ENCODE measurements around the gene APOBEC3H.

Gene APOBEC3H

DNA sequence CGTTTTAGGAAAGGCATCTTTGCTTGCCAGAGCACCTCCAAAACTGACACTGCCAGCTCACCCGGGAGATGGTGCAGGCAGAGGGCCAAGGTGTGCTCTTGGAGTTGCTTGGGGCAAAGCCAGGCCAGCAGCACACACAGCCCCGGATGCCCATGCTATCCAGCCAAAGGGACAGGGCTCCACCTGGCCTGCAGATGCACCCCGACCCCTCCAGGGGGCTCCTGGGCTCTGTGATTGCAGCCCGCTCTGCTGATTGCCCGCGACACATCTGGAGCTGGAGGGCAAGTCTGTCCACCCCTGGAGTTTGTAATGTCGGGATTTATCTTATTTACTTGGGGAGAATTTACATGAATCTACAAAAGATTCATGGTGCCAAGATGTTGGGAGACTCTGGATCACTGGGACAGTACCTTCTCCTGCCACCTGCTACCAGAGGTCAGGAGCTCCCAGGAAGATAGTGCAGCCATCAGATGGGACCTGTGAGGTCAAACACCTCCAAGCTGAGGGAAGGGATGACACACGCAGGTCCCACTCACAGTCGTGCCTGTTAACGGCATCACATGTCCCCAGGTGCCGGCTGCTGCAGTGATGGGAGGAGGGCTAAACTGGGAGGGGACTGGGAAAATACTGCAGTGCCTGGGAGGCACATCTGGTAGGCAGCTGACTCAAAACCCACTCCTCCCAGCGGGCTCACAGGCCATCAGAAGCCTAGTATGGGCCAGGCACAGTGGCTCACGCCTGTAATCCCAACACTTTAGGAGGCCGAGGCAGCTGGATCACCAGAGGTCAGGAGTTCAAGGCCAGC, 38.2 kb downstream of the APOBEC3H start:
- no peak for DNase-seq (ENCODE audit: low read depth)

DNA sequence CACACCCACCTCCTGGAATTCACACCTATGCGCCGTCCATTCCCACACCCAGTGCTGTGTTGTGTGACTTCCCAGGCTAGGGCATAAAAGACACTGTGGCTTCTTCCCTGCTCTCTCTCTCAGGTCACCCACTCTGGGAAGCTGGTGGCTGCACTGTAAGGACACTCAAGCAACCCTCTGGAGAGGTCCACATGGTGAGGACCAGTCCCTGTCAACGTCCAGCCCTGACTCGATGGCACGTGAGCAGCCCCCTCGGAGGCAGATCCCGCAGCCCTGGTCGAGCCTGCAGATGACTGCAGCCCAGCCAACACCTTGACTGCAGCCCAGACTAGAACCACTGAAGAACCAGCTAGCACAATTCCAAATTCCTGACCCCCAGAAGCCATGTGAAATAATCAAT, 39.3 kb downstream of the APOBEC3H start:
- DNase-seq (ENCODE audit: low read depth): no peak

DNA sequence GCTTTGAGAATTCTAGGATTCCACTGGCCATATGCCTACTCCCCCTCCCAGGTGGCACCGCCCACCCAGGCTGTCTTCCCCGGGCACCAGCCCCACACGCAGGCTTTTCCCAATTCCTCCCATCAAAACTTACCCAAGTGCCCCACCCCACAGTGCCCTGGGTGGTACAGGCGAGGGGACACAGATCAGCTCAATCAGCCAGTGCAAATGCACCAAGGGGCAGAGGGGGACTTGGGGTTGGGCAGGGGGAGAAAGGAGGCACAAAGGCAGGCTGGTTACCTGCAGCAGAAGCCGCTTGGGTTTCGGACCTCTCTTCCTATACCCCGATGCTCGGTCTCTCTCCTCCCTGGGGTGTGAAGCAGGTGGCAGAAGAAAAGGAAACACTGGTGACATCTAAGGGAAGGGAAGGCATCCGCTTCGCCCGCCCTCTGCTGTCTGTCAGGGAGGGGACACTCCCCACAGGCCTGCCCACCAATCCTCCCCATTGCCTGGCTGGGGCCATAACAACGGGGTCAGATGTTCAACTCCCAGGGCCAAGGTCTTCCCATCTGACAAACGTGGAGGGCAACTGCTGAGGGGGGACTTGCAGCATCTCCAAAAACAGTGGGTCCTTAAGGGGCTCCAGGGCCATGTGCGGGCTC, 41.4 kb downstream of the APOBEC3H start:
- DNase-seq (ENCODE audit: low read depth): no peak

DNA sequence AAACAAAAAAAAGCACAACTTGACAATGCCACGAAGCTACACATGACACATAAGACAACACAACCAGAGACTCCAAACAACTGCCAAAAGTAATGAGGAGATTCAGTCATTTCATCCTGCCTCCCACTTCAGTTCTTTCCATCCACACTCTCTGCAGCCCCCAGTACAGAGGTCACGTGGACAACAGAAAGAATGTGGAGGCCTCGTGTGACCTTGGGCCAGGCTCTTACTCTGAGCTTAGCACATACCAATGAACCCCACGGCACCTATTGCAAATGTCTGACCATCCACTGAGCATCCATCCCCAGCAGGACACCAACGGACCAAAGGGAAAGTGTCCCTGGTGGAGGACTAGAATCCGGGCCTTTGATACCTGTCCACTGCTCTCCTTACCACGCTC, 42.9 kb downstream of the APOBEC3H start:
- DNase-seq (ENCODE audit: low read depth): no peak

DNA sequence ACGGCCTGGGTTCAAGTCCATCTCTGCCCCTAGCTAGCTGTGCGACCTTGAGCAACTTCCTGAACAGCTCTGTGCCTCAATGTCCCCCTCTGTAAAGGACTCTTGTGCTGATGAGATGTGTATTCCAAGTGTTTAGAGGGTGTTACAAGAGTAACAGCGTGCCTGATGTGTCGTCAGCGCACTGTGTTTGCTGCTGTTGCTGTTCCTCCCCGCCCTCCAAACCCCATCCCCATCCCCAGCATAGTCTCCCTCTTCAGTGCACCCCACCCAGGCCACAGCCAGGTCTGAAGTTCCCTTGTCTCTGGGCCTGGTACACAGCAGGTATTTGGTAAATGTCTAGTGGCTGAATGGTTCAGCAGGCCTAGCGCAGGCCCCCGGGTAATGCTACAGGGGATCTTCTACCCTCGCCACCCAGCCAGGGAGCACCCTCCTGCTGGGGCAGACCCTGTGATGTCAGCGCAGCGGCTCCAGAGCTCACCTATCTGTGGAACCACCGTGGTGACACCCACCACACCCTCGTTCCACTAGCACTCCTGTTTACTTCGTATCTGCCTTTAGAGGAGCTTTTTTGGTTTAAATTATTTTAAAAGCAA, 45.1 kb downstream of the APOBEC3H start:
- no peak for DNase-seq (ENCODE audit: low read depth)

DNA sequence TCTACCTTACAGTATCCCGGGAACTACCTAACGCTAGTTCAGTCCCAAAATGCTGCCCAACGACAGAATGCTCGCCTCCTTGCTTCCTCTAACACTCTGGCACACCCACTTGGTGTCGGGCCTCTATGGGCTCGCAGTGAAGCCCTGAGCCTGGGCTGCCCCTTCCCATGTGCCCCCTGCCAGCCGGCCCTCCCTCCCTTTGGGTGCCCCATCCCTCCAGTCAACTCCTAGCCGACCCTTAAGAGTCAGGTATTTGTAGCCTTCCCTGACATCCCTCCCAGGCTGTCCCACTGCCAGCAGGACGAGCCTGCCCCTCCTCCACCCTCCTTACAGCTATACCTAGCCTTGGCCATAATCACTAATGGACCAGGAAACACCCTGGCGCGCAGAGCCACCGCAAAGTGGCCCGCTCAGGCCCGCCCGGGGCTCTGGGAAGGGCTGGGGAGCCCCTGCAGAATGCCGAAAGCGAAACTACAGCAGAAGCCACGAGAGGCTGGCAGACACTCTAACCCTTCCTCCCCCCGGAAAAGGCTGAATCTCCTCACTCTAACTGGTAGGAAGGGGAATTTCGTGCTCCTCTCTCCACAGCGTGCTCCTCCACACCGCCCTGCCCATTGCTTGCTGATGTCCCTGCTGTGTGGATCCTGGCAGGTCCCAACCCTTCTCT, 47.2 kb downstream of the APOBEC3H start:
- peak; percentile 25 for DNase-seq (ENCODE audit: low read depth)

DNA sequence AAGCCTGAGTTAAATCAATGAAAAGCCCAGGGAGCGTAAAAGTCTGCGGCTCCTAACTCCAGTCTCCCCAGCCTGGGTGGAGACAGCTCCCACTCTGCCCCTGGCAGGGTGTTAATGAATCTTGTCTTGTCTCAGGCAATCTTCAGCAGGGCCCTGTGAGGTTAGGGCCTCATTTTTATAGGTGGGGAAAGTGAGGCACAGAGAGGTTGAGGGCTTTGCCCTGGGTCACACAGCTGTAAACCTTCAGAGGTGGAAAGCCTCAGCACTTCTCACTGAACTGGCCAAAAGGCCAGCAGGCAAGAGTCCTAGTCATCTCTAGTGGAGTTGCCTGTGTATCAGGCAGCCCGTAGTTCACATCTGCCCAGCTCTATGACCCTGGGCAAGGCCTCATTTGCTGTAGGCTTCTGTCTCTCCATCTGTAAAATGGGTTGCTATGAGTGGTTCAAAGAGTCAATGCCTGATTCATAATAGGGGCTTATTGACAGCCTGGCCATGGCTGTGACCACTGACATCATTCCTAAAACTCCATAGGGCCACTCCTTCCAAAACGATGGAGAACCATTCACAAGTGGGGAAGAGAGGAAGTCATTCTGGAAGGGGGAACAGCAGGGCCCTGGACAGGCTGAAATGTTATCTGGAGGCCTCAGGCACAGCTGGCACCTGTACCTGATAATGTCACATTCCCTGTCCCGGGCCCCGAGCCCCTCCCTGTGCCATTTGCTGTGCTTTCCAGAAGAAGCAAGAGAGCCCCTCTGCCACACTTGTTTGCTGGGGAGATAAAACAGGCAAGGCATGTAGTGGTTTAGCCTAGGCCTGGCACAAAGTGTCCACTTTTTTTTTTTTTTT, 49.4 kb downstream of the APOBEC3H start:
- DNase-seq (ENCODE audit: low read depth): no peak

DNA sequence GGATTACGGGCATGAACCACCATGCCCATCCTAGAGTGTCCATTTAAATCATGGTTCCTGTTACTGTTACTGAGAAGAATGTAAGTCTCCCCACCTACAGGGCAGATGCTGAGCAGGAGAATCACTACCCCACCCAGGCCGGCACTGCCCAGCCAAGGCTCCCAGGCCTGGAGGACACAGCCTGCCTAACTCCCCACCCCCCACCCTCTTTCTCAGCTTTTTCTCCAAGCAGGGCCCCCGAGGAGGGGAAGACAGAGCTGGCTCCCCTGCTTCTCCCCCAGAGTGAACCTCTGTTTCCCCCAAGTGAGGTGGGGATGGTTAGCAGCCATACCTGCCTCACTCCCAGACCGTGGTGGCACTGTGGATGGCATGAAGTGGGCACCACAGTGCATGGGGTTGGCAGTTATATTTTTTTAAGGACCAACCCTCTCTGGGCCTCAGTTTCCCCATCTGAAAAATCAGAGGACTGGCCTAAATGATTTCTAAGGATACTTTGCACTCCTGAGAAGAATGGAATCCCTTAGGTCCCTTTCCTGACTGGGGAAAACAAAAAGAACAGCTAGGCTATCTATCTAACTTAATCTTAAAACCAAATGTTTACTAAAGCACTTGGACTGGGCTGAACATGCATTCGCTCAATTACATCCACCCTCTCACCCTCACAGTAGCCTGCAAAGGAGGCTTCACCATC, 50.4 kb downstream of the APOBEC3H start:
- DNase-seq (ENCODE audit: low read depth): no peak

DNA sequence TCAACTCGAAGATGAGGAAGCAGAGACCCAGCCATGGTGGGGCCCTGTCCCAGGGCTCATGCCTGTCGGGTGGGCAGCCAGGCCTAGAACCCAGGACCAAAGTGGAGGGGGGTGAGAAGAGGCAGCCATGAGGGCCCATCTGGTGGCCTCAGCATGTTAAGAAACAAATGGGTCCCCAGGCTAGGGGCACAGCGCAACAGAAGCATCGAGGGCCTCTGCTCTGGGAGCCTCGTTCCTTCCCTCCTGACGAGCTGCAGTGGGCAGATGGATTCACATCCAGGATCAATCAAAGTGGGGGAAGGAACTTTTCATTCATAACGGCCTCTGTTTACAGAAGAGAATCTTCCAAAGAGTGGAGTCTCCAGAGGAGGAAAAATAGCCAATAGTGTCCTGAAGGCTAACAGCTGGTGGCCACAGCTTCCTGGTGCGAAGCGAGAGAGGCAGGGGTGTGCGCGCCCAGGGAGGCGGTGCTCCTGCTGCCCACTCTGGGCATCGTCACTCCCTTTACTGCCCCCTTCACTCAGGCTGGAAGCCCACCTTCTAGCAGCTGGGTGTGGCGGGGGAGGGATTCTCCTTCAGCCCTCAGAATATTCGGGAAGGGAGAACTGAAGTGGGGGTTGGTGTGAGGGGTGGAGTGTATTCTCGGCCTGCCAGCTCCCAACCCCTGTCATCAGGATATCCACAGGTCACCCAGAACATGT, 51.1 kb downstream of the APOBEC3H start:
- no peak for DNase-seq (ENCODE audit: low read depth)

DNA sequence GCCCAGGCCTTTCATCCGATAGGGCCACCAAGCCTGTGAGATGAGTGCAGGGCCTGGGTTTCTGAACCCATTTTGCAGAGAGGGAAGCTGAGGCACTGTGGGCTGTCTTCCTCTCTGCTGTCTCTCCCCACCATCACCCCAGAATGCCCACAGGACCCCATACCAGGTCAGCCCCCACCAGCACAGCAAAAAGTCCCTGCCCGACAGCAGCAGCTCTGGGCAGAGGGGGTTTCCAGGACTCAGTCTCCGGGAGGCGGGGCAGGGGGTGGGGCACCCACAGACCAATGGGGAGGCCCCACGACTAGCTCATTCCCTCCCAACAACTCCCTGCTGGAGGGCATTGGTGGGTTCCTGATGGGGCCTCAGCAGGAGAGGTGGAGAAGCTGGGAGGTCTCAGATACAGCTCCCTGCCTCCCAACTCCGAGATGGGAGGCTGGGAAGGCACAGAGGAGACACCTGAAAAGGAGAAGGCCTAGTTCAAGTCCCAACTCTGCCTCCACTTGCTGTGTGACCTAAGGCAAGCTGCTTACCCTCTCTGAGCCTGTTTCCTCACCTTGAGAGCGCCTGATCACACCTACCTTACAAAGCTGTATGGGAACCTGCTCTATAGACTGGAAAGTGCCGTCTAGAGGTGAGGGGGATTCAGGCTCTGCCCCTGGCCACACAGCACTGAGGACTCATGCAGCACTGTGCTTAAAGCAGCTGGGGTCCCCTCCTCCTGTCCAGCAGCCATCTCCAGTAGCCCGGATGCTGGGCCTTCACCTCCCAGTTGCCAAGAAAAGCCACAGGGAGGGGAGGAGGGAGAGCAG, 51.9 kb downstream of the APOBEC3H start:
- DNase-seq (ENCODE audit: low read depth): no peak

DNA sequence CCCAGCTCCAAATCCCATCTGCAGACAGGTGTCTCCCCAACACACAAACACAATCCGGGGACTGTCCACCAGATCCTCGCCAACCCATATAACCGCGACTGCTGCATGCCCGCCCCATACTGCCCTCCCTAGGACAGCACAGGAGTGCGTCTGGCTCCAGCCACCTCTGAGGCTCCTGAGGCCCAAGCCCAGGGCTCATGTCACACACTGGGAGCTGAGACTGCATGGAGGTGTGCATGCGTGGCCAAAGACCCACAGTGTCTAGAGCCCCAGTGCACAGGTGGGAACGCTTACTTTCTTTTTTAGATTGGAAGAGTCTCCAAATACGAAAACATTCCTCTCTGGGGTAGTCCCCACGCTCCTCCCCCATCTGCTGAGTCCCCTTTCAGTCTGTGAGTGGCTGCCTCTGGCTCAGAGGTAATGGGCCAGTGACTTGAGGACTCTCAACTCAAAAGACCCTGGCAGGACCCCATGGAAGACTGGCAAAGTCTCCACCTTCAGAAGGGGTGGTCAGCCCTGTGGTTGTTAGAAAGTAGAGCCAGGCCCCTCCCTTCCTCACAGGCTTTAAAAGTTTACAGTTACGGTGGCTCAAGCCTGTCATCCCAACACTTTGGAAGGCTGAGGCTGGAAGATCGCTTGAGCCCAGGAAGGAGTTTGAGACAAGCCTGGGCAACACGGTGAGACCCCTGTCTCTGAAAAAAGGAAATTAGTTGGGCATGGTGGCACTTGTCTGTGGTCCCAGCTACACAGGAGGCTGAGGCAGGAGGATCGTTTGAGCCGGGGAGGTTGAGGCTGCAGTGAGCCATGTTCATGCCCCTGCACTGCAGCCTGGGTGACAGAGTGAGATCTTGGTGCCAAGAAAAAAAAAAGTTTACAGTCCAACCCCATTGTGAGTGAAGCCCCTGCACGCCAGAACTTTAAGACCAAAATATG, 53.1 kb downstream of the APOBEC3H start:
- no peak for DNase-seq (ENCODE audit: low read depth)

DNA sequence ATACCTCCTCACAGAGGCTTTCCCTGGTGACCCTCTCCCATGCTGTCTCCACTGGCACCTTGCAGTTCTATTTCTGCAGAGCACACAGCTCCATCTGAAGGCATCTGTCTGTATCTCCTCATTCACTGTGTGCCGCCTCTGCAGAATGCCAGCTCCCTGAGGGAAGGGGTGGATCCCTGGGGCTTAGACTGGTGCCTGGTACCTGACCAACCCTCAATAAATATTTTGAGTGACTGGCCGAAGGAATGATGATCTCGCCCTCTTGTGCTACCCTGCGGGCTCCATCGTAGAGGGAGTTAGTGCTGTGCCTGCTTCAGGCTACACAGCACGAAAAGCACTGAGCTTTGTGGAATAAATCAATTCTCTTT, 53.8 kb downstream of the APOBEC3H start:
- DNase-seq (ENCODE audit: low read depth): no peak

DNA sequence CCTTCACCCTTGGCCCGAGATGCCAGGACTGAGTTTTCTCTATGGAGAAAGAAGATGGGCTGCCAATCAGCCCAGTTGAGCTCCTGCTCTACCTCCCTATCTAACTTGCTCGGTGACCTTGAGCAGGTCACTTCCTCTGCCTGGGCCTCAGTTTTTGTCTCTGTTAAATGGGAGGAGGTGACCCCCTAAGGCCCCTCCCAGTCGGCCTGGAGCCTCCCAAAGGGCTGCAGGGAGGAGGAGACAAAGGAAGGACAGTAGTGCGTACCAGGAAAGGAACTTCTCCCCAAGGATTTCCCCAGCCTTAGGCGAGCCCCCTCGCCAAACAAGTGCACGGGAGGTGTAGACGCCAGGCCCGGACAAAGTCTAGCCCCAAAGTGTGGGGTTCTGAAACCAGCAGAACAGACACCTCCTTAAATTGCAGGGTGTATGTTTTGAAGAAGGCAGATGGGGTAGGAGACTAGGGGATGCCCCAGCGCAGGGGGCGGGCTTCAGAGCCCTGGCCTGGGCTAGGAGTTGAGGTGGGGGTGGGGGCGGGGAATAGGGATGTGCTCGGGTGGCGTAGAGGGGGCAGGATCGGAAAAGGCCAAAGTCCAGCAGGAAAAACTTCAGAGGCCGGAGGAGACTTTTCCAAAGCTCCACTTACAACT, 54.4 kb downstream of the APOBEC3H start:
- DNase-seq (ENCODE audit: low read depth): no peak

DNA sequence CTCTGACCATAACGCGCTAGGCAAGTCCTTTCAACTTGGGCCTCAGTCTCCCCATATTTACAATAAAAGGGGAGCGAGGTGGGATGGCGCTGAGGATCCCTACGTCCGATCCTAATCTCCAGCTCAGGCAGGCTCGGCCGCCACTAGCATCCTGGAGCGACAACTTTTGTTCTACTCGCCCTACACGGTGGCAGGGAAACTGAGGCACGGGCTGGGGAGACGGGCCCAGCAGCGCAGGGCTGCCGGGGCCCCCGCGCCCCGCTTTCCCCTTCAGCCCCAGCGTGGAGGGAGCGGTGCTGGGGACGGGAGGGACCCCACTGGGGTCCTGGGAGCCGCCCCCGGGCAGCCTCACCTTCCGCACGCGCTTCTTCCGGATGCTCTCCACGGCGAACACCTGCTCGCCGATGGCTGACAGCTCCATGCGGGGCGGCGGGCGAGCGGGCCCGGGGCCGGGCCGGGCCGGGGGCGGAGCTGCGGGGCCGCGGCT, 55.0 kb downstream of the APOBEC3H start:
- DNase-seq (ENCODE audit: low read depth): no peak

DNA sequence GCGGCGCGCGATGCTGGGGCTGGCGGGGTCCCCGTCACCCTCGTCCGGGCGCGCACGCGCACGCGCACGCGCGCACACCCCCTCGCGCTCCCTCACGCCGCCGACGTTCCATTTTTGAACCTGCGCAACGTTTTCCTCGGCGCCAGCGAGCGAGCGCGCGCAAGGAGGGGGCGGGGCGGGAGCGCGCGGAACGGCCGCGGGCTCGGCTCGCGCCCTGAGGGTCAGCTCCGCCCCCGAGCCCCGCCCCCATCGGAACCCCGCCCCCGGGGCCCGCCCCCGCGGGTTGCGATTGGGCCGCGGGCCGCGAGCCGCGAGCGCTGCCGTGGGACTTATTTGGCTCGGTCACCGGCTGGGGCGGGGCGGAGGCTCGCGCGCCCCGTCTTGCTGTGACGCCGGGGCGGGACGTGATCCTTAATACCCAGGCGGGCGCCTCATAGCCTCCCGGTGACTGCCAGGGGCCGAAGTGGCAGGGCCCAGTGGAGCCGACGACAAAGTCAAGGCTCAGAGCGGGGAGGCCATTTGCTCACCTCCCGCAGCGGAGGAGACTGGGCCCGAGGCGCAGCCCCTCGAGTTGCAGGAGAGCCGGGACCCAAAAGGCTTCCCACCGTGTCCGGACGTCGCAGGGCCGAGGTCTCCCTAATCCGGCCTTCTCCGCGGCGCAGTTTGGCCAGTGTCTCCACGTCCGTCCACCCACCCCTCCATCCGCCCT, 55.6 kb downstream of the APOBEC3H start, which contains the start of gene CBX7:
Gene CBX7 (minus strand): TSS at position 170 of the 709 bp plus-strand sequence. CDS start 236 bp downstream, outside the sequence.
- DNase-seq (ENCODE audit: low read depth): peak; percentile 63

DNA sequence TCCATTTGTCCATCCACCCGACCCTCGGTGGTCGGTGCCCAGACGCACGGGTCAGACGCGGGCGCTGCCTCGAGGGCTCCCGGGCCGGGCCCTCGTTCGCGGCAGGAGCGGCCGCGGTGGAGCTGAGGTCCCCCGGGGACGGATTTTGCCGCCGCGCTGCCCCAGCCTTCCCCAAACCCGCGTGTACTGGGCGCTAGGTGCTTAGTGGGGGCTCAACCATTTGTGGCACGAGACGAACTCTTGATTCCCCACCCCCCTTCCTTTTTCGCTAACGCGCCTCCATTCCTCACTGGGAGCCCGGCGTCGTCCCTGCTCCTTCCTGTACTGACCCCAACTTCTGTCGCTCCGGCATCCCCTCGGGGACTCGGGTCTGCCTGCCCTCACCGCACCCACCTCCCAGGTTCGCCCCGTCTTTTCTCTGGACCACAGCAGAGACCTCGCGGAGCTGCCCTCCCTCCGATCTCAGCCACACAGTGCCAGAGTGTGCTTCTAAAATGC, 56.2 kb downstream of the APOBEC3H start:
- DNase-seq (ENCODE audit: low read depth): no peak
